SK-N-SH (cell line): Measurements from ENCODE around the gene MAGI3.

Experiments
- EP300 ChIP-seq, 2 experiments: IDR thresholded peaks; 2 replicates each; pipeline versions ENCODE4 v1.4.0 to v1.6.1; 2012; ENCODE audit warnings: borderline replicate concordance in 1 of 2, low read depth in 1 of 2, low read length in 1 of 2
- FOXJ3 ChIP-seq: sonication (generic); formaldehyde crosslinking; IDR thresholded peaks from 2 replicates; pipeline ENCODE4 v1.5.1; 2020; ENCODE audit warnings: mild to moderate bottlenecking, missing genetic modification reagents
- GABPA ChIP-seq: IDR thresholded peaks from 2 replicates; pipeline ENCODE4 v1.4.0; 2012; ENCODE audit warnings: low read depth, mild to moderate bottlenecking
- MXI1 ChIP-seq: IDR thresholded peaks from 2 replicates; pipeline ENCODE4 v1.6.1; 2012; ENCODE audit warnings: mild to moderate bottlenecking, low read depth, low read length, improper control_type of control experiment
- NRF1 ChIP-seq: IDR thresholded peaks from 2 replicates; pipeline ENCODE4 v1.6.1; 2012; ENCODE audit warnings: low read depth, mild to moderate bottlenecking, low read length
- POLR2AphosphoS5 ChIP-seq: IDR thresholded peaks from 2 replicates; pipeline ENCODE4 v1.6.1; 2012; ENCODE audit warnings: low read depth, low read length
- RAD21 ChIP-seq: IDR thresholded peaks from 2 replicates; pipeline ENCODE4 v1.6.1; 2012; ENCODE audit warnings: mild to moderate bottlenecking, low read length
- RXRA ChIP-seq: IDR thresholded peaks from 2 replicates; pipeline ENCODE4 v1.4.0; 2012; ENCODE audit warnings: low read depth, mild to moderate bottlenecking, borderline replicate concordance
- SMC3 ChIP-seq: IDR thresholded peaks from 2 replicates; pipeline ENCODE4 v1.6.1; 2012; ENCODE audit warnings: low read depth, low read length, improper control_type of control experiment
- YY1 ChIP-seq: IDR thresholded peaks from 2 replicates; pipeline ENCODE4 v1.4.0; 2012; ENCODE audit warnings: low read depth, mild to moderate bottlenecking
- TF ChIP-seq, protein P1 (sequence below): fragments of 200-600 bp; sonication (generic); IDR thresholded peaks from 2 replicates; pipeline ENCODE4 v1.6.1; 2017; ENCODE audit warnings: antibody characterized with exemption, mild to moderate bottlenecking, moderate library complexity
- TF ChIP-seq, protein P2 (sequence below): fragments of 150-350 bp; IDR thresholded peaks from 2 replicates; pipeline ENCODE4 v1.6.1; 2016; ENCODE audit warnings: mild to moderate bottlenecking, low read depth, low read length
- TF ChIP-seq, protein P3 (sequence below): fragments of 150-350 bp; IDR thresholded peaks from 2 replicates; pipeline ENCODE4 v1.6.1; 2017; ENCODE audit warnings: antibody characterized with exemption, low read length, low read depth, borderline replicate concordance
- TF ChIP-seq, protein P4 (sequence below): IDR thresholded peaks from 2 replicates; pipeline ENCODE4; 2012

DNA sequence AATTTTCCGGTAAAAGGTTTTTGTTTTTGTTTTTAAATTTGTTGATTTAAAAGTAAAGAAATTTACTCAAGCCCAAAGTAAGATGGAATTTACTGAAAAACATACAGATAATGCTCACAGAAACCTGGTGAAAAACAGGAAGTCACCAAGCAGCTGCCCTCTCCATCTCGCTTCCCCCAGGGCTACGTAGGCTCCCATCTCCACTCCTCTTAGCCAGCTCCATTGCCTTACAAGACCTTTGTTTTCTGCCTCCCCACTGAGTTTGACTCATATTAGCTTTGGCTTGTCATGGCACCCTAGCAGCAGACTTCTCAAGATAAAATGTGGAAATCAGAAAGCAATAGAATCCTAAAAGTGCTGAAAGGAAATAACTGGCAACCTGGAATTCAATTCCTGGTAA, 311.1 kb downstream of the MAGI3 start:
- TF ChIP-seq FOXJ3 (no peak), RXRA (no peak), GABPA (no peak), YY1 (no peak), EP300 (IDR thresholded peaks at IDR 0.05; ENCODE audit: borderline replicate concordance in 1 of 2, low read depth in 1 of 2, low read length in 1 of 2) (no peak), SMC3 (no peak), POLR2AphosphoS5 (no peak), MXI1 (no peak), NRF1 (no peak), RAD21 (no peak)
- TF ChIP-seq, protein P1, sequence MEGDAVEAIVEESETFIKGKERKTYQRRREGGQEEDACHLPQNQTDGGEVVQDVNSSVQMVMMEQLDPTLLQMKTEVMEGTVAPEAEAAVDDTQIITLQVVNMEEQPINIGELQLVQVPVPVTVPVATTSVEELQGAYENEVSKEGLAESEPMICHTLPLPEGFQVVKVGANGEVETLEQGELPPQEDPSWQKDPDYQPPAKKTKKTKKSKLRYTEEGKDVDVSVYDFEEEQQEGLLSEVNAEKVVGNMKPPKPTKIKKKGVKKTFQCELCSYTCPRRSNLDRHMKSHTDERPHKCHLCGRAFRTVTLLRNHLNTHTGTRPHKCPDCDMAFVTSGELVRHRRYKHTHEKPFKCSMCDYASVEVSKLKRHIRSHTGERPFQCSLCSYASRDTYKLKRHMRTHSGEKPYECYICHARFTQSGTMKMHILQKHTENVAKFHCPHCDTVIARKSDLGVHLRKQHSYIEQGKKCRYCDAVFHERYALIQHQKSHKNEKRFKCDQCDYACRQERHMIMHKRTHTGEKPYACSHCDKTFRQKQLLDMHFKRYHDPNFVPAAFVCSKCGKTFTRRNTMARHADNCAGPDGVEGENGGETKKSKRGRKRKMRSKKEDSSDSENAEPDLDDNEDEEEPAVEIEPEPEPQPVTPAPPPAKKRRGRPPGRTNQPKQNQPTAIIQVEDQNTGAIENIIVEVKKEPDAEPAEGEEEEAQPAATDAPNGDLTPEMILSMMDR = no peak
- TF ChIP-seq, protein P2, sequence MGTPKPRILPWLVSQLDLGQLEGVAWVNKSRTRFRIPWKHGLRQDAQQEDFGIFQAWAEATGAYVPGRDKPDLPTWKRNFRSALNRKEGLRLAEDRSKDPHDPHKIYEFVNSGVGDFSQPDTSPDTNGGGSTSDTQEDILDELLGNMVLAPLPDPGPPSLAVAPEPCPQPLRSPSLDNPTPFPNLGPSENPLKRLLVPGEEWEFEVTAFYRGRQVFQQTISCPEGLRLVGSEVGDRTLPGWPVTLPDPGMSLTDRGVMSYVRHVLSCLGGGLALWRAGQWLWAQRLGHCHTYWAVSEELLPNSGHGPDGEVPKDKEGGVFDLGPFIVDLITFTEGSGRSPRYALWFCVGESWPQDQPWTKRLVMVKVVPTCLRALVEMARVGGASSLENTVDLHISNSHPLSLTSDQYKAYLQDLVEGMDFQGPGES = no peak
- TF ChIP-seq, protein P3, sequence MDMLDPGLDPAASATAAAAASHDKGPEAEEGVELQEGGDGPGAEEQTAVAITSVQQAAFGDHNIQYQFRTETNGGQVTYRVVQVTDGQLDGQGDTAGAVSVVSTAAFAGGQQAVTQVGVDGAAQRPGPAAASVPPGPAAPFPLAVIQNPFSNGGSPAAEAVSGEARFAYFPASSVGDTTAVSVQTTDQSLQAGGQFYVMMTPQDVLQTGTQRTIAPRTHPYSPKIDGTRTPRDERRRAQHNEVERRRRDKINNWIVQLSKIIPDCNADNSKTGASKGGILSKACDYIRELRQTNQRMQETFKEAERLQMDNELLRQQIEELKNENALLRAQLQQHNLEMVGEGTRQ = no peak
- TF ChIP-seq, protein P4, sequence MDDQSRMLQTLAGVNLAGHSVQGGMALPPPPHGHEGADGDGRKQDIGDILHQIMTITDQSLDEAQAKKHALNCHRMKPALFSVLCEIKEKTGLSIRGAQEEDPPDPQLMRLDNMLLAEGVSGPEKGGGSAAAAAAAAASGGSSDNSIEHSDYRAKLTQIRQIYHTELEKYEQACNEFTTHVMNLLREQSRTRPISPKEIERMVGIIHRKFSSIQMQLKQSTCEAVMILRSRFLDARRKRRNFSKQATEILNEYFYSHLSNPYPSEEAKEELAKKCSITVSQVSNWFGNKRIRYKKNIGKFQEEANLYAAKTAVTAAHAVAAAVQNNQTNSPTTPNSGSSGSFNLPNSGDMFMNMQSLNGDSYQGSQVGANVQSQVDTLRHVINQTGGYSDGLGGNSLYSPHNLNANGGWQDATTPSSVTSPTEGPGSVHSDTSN = no peak
